Thyroid gland (tissue), 4 donors: ENCODE measurements around the gene UTS2R. TPM values are rescaled to one million over a fixed set of nuclear protein-coding genes. Genes with fewer than 3 reads are reported as not detected.
"Not testable (repeated sequence)": the region's sequence is repeated elsewhere in the genome, so short reads cannot be mapped to it uniquely, and the experiment has no call there.

ENCODE experiments used
- DNase-seq, 2 donors: peaks; one replicate each; pipeline ENCODE4 v3.0.0-alpha.2; 2019
- H3K27ac ChIP-seq, 3 donors: fragments of 200-600 bp; sonication (generic); 1 replicate in 2 of 3; 2 replicates in 1 of 3; pipeline ENCODE4 v1.5.1; 2016 to 2019; ENCODE audit warnings: mild to moderate bottlenecking in 1 of 3, moderate library complexity in 1 of 3
- H3K27me3 ChIP-seq: fragments of 200-600 bp; sonication (generic); one replicate; pipeline ENCODE4 v1.5.1; 2019
- H3K36me3 ChIP-seq, 2 donors: fragments of 200-600 bp; sonication (generic); one replicate each; pipeline ENCODE4 v1.5.1; 2016 to 2019
- H3K4me1 ChIP-seq, 2 donors: fragments of 200-600 bp; sonication (generic); one replicate each; pipeline ENCODE4 v1.5.1; 2017 to 2019
- H3K4me3 ChIP-seq, 3 donors: fragments of 200-600 bp; sonication (generic); replicated peaks in 1 of 3; 1 replicate in 2 of 3; 2 replicates in 1 of 3; pipeline ENCODE4 v1.5.1; 2016; ENCODE audit warnings: mild to moderate bottlenecking in 1 of 3
- H3K9me3 ChIP-seq: fragments of 200-600 bp; sonication (generic); one replicate; pipeline ENCODE4 v1.5.1; 2017
- CTCF ChIP-seq, 6 experiments: fragments of 200-600 bp in 3 of 6; fragments of 450-650 bp in 3 of 6; sonication (generic) in 3 of 6; IDR thresholded peaks; one replicate each; pipeline ENCODE4 v1.5.1; 2016 to 2019; ENCODE audit warnings: antibody characterized with exemption in 6 of 6, mild to moderate bottlenecking in 2 of 6, inconsistent platforms in 1 of 6, moderate library complexity in 1 of 6
- POLR2A ChIP-seq, 2 donors: fragments of 450-650 bp; IDR thresholded peaks; one replicate each; pipeline ENCODE4 v1.6.1; 2017; ENCODE audit warnings: antibody characterized with exemption in 2 of 2, mild to moderate bottlenecking in 2 of 2, moderate library complexity in 1 of 2
- WGBS, 2 donors: methylation state at CpG; one replicate each; pipeline ENCODE4 v1.1.5; 2017; 5-methylcytosine and 5-hydroxymethylcytosine counted together
- intact Hi-C: fragments of 100-400 bp; cut with DNase I; formaldehyde crosslinking; loops from one replicate; pipeline ENCODE4 v1.15.1; 2023
- total RNA-seq, 4 donors: library from RNA; depleted of rRNA; stranded (reverse); fragments of >200 nt; gene quantifications; one replicate each; pipeline ENCODE4 v1.2.3, GENCODE V29; 2016

UTS2R gene
- total RNA-seq, 4 donors from 2014 or later: 0.22 to 6.6 (median 3.9) TPM

- H3K27me3 ChIP-seq: no peaks in the 10 kb centered on the region
- no peak for TF ChIP-seq CTCF (IDR thresholded peaks at IDR 0.05)
- no peak for TF ChIP-seq POLR2A (IDR thresholded peaks at IDR 0.05)
- H3K27ac ChIP-seq: no peak overlapping the region
- H3K4me1 ChIP-seq: peaks cover 0 to 6% of the 10 kb centered on the region in 2 donors
- 81 to 87% methylated on average over 14 to 15 of the region's 15 CpGs for whole genome bisulfite sequencing, 2 donors
- DNase-seq: no peak
- peaks cover 0 to 5% of the 10 kb centered on the region in 2 donors for H3K36me3 ChIP-seq
- no peak overlapping the region for H3K4me3 ChIP-seq
- intact Hi-C loops: no loop called here
- no peaks in the 10 kb centered on the region for H3K9me3 ChIP-seq
Observed at GRCh38 chr17:82408288-82408937, 36.8 kb downstream of the UTS2R start.

- TF ChIP-seq POLR2A (IDR thresholded peaks at IDR 0.05): no peak
- H3K27me3 ChIP-seq: no peaks in the 10 kb centered on the region
- intact Hi-C loops: no loop called here
- no peak overlapping the region for H3K4me3 ChIP-seq
- no peak overlapping the region for H3K27ac ChIP-seq
- peaks cover 0 to 6% of the 10 kb centered on the region in 2 donors for H3K4me1 ChIP-seq
- no peaks in the 10 kb centered on the region for H3K9me3 ChIP-seq
- 91 to 97% methylated on average over 20 to 21 of the region's 21 CpGs for WGBS, 2 donors
- H3K36me3 ChIP-seq: no peaks in the 10 kb centered on the region
- DNase-seq: no peak
Observed at GRCh38 chr17:82408938-82409318, 37.4 kb downstream of the UTS2R start.

GRCh38 chr17:82410014-82410716, 38.6 kb downstream of the UTS2R start:
- 77 to 89% methylated on average over 10 to 14 of the region's 14 CpGs for WGBS, 2 donors
- Histone ChIP-seq H3K9me3 (no peaks in the 10 kb centered on the region), H3K27ac (no peak overlapping the region), H3K4me3 (no peak overlapping the region), H3K36me3 (no peaks in the 10 kb centered on the region), H3K27me3 (no peaks in the 10 kb centered on the region), H3K4me1 (peaks cover 4 to 6% of the 10 kb centered on the region in 2 donors)
- intact Hi-C loops: loop anchor here (10.0 kb wide), 1 partner anchor 85 kb away; no protein-coding TSS in a partner anchor
- DNase-seq: no peak
- TF ChIP-seq CTCF (IDR thresholded peaks at IDR 0.05): no peak

- peak; percentile 16 to 24 for DNase-seq
- 77 to 80% methylated on average over 22 to 23 of the region's 24 CpGs for WGBS, 2 donors
- intact Hi-C loops: loop anchor here (10.0 kb wide), 1 partner anchor 83 kb away; no protein-coding TSS in a partner anchor
- H3K4me3 ChIP-seq: no peak overlapping the region
- H3K4me1 ChIP-seq: peaks cover 4 to 6% of the 10 kb centered on the region in 2 donors
- no peaks in the 10 kb centered on the region for H3K27me3 ChIP-seq
- no peaks in the 10 kb centered on the region for H3K36me3 ChIP-seq
- no peak for TF ChIP-seq POLR2A (IDR thresholded peaks at IDR 0.05)
- no peak for TF ChIP-seq CTCF (IDR thresholded peaks at IDR 0.05)
- H3K27ac ChIP-seq: no peak overlapping the region
- H3K9me3 ChIP-seq: no peaks in the 10 kb centered on the region
Observed at GRCh38 chr17:82411396-82412053, 40.0 kb downstream of the UTS2R start.

GRCh38 chr17:82412081-82412480, 40.5 kb downstream of the UTS2R start:
- DNase-seq, H3K9me3 ChIP-seq, H3K4me3 ChIP-seq, H3K27me3 ChIP-seq, H3K36me3 ChIP-seq, H3K27ac ChIP-seq, H3K4me1 ChIP-seq: not testable (repeated sequence)
- WGBS, 2 donors: 74 to 77% methylated on average over 16 of the region's 16 CpGs
- intact Hi-C loops: loop anchor here (10.0 kb wide), 1 partner anchor 83 kb away; no protein-coding TSS in a partner anchor
